HL-60 (cell line): ENCODE results near the gene DPF3.

ENCODE experiments used
- DNase-seq, 2 experiments: peaks; one replicate each; pipeline ENCODE4 v3.0.0-alpha.2; 2010 to 2020; ENCODE audit warnings: low read depth in 1 of 2, low spot score in 1 of 2
- H3K27ac ChIP-seq: fragments of 250-450 bp; sonication (Bioruptor Pico); replicated peaks from 2 replicates; pipeline ENCODE4 v1.5.1; 2020; ENCODE audit warnings: mild to moderate bottlenecking, moderate library complexity
- H3K27me3 ChIP-seq: fragments of 250-450 bp; sonication (Bioruptor Pico); 2 replicates; pipeline ENCODE4 v1.5.1; 2021; ENCODE audit warnings: mild to moderate bottlenecking, moderate library complexity; ENCODE audit not compliant: insufficient read depth, poor library complexity, severe bottlenecking
- H3K4me3 ChIP-seq: replicated peaks from 2 replicates; pipeline ENCODE4 v1.5.1; 2011; ENCODE audit warnings: mild to moderate bottlenecking, control low read depth, low read length; ENCODE audit not compliant: insufficient read depth
- CTCF ChIP-seq: IDR thresholded peaks from one replicate; pipeline ENCODE4 v1.5.1; 2011; ENCODE audit warnings: low read length, control low read depth, inconsistent platforms; ENCODE audit not compliant: insufficient read depth
- GABPA ChIP-seq: IDR thresholded peaks from 2 replicates; pipeline ENCODE4 v1.6.1; 2012; ENCODE audit warnings: low read depth
- POLR2AphosphoS5 ChIP-seq: IDR thresholded peaks from 2 replicates; pipeline ENCODE4 v1.6.1; 2012; ENCODE audit warnings: low read depth
- SPI1 ChIP-seq: IDR thresholded peaks from 2 replicates; pipeline ENCODE4 v1.6.1; 2012; ENCODE audit warnings: low read depth, mild to moderate bottlenecking, borderline replicate concordance
- TF ChIP-seq, protein P1 (sequence below): IDR thresholded peaks from 2 replicates; pipeline ENCODE4 v1.6.1; 2012; ENCODE audit warnings: low read depth; ENCODE audit not compliant: insufficient replicate concordance

Gene DPF3

DNA sequence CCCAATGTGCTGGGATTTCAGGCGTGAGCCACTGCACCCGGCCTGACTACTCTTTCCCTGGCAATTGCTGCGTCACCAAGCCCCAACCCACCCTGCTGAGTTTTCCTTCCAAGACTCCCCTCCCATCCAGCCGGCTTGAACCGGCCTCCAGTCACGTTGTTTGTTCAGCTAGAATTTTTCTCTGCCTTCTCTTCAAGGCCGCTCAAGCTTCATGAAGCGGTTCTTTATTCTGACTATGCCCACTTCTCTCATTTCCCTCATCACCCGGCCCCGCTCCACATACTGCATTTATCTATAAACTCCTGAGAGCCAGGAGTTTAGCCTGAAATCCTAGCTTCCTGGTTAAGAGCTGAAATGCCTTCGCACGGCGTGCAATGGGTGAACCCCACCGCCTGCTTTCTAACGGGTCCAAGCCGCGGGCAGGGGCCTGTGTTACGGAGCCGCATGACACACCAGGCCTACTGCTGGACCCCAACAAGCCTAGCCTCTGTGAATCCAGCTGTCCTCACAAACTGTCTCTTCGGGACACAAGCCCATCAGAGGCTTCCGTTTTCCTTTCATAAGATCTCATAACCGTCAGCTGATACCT lies 31.4 kb upstream of the DPF3 start:
- no peak for DNase-seq
- no peaks in the 10 kb centered on the region for H3K27me3 ChIP-seq
- H3K4me3 ChIP-seq = no peak overlapping the region
- TF ChIP-seq, protein P1, sequence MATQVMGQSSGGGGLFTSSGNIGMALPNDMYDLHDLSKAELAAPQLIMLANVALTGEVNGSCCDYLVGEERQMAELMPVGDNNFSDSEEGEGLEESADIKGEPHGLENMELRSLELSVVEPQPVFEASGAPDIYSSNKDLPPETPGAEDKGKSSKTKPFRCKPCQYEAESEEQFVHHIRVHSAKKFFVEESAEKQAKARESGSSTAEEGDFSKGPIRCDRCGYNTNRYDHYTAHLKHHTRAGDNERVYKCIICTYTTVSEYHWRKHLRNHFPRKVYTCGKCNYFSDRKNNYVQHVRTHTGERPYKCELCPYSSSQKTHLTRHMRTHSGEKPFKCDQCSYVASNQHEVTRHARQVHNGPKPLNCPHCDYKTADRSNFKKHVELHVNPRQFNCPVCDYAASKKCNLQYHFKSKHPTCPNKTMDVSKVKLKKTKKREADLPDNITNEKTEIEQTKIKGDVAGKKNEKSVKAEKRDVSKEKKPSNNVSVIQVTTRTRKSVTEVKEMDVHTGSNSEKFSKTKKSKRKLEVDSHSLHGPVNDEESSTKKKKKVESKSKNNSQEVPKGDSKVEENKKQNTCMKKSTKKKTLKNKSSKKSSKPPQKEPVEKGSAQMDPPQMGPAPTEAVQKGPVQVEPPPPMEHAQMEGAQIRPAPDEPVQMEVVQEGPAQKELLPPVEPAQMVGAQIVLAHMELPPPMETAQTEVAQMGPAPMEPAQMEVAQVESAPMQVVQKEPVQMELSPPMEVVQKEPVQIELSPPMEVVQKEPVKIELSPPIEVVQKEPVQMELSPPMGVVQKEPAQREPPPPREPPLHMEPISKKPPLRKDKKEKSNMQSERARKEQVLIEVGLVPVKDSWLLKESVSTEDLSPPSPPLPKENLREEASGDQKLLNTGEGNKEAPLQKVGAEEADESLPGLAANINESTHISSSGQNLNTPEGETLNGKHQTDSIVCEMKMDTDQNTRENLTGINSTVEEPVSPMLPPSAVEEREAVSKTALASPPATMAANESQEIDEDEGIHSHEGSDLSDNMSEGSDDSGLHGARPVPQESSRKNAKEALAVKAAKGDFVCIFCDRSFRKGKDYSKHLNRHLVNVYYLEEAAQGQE = no peak
- TF ChIP-seq GABPA = no peak
- TF ChIP-seq CTCF = no peak
- TF ChIP-seq POLR2AphosphoS5 = no peak
- no peak for TF ChIP-seq SPI1
- H3K27ac ChIP-seq = no peak overlapping the region

GRCh38 chr14:72924337-72924736 lies 30.4 kb upstream of the DPF3 start:
- DNase-seq = no peak

DNA sequence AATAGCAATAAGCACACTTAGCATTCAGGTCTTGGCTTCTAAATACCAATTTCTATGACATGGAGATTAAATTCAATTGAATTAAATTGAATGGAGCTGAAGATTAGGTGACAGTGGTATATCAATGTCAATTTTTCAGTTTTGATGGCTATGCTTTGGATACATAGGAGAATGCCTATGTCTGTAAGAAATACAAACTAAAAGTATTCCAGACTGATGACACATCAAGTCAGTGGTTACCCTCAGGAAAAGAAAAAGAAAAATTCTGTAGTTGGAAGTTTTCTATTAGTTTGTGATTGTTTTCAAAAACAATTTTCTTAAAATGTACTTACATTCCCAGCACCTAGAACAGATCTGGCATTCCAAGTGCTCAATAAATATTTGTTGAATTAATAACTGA lies 27.5 kb upstream of the DPF3 start:
- Histone ChIP-seq H3K27ac (no peak overlapping the region), H3K4me3 (no peak overlapping the region), H3K27me3 (no peaks in the 10 kb centered on the region)
- TF ChIP-seq SPI1 (no peak), GABPA (no peak), POLR2AphosphoS5 (no peak), CTCF (no peak)
- TF ChIP-seq, protein P1 = no peak
- no peak for DNase-seq

More at GRCh38 chr14:72924337-72924736, 30.4 kb upstream of the DPF3 start:
- H3K27me3 ChIP-seq = no peaks in the 10 kb centered on the region
- TF ChIP-seq, protein P1 = no peak
- TF ChIP-seq CTCF = no peak
- H3K4me3 ChIP-seq = no peak overlapping the region
- H3K27ac ChIP-seq = no peak overlapping the region
